Gastrocnemius medialis (tissue), 4 donors: ENCODE data around the gene ZFP62.

Source experiments
- CTCF ChIP-seq, 5 experiments: fragments of 450-650 bp in 3 of 5; fragments of 200-600 bp in 2 of 5; sonication (generic) in 2 of 5; IDR thresholded peaks in 4 of 5; conservative IDR thresholded peaks in 1 of 5; 1 replicate in 4 of 5; 2 replicates in 1 of 5; pipeline ENCODE4 v1.5.1; 2016 to 2019; ENCODE audit warnings: antibody characterized with exemption in 5 of 5, mild to moderate bottlenecking in 3 of 5, moderate library complexity in 3 of 5
- POLR2A ChIP-seq, 2 donors: fragments of 450-650 bp; IDR thresholded peaks; one replicate each; pipeline ENCODE4 v1.6.1; 2017; ENCODE audit warnings: antibody characterized with exemption in 2 of 2, mild to moderate bottlenecking in 2 of 2, moderate library complexity in 2 of 2

- no peak for TF ChIP-seq CTCF (IDR thresholded peaks at IDR 0.05 in 4 of 5, conservative IDR thresholded peaks at IDR 0.05 in 1 of 5)
- TF ChIP-seq POLR2A (IDR thresholded peaks at IDR 0.05): no peak
These were observed 31.4 kb downstream of the ZFP62 start for GRCh38 chr5:180829726-180830125.
